HG02610 (cell line): ENCODE measurements around the gene TMEM235.
A peak's percentile ranks its signal among the peaks of the same experiment; 100 is the strongest.
"Not testable (repeated sequence)": the region's sequence is repeated elsewhere in the genome, so short reads cannot be mapped to it uniquely, and the experiment has no call there.

ENCODE experiments used
- ATAC-seq: cut with Tn5 transposase; IDR thresholded peaks from one replicate; pipeline ENCODE4 v1.9.1; 2021; ENCODE audit warnings: mild to moderate bottlenecking, moderate library complexity; ENCODE audit not compliant: unreplicated experiment

The TMEM235 gene

GRCh38 chr17:78237401-78238012, 6.1 kb downstream of the TMEM235 start:
- ATAC-seq = no peak

DNA sequence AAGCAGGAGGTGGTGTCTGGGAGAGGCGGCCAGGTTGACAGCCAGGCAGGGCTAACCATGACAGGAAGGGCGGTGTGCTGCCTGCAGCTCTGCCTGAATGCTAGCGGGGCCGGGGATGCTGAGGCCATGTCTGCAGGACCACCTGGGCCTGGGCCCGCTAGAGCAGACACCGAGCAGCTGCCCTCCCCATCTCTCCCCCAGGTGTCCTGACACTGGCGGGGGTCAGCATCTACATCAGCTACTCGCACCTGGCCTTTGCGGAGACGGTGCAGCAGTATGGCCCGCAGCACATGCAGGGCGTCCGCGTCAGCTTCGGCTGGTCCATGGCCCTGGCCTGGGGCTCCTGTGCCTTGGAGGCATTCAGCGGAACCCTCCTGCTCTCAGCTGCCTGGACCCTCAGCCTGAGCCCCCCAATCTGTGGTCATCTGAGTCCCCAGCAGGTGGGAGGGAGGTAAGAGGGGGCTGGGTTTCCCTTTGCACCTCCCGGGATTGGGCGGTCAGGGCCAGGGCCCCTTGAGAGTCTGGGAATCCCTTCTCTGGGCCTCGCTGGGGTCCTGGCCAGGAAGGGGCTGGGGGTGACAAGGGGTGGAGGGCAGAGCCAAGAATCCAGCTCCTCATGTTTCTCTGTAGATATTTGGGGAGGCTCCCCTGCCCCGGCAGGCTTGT, 7.5 kb downstream of the TMEM235 start:
- no peak for ATAC-seq

DNA sequence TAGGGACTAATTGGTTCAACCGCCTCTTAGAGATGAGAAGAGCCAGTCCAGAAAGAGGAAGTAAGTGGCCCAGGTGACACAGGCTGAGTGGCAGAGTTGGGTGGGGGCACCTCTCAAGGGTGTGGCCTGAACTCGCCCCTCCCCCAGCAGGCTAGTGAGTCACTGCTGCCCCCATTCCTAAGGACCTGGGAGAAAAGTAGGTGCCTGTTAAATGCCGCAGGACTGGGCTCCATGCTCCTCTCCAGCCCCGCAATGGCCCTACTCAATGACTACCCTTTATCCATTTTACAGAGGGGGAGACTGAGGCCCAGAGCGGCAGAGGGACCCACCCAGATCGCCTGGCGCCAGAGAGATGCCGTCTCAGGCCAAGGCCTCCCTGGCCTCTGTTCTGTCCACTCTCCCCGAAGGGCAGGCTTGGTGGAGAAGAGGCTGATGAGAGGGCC, 8.1 kb downstream of the TMEM235 start:
- ATAC-seq = no peak

DNA sequence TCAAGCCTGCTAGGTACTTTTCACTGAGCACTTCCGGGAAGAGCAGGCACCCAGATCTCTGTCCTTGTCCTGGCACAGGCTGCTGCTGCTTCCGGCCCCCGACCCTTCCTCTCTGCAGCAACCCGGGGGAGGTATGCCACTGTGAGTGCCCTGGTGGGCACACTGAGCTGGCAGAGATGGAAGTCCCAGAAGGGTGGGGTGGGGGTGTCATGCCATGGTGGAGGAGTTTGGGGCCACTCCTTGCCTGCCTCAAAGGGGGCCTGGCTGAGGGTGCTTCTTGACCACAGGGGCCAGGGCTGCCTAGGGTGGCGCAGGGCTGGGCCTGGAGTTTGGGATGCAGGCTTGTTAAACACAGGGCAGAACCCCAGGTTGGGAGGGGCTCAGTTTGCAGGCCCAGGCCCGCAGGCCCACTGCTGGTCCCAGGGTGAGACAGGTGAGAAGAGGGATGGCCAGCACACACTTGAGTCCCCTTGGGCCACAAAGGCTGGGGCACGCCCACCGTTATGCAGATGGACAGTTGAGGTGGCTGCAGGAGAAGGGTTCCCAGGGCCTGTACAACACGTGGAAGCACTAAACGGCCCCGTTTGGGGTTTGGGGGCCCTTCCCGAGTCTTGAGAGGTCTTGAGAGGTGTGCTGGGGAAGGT, 8.7 kb downstream of the TMEM235 start:
- ATAC-seq = no peak

DNA sequence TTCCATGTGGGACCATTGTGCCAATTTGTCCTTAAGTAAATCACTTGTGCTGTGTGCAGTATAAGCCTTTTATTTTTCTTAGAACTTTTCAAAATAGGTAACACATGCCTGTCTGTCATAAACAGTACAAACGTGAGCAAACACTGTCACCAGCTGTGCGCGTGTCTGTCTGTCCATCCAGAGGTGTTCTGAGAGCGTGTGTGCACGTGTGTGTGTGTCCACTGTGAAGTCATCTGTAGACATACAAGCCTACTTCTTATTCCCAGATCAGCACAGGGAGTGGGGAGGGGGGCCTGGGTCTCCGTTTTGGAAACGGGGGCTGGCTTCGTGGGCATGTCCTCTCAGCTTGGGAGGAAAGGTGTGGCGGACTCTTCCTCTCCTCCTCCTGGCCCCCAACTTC, 9.4 kb downstream of the TMEM235 start:
- ATAC-seq = no peak

DNA sequence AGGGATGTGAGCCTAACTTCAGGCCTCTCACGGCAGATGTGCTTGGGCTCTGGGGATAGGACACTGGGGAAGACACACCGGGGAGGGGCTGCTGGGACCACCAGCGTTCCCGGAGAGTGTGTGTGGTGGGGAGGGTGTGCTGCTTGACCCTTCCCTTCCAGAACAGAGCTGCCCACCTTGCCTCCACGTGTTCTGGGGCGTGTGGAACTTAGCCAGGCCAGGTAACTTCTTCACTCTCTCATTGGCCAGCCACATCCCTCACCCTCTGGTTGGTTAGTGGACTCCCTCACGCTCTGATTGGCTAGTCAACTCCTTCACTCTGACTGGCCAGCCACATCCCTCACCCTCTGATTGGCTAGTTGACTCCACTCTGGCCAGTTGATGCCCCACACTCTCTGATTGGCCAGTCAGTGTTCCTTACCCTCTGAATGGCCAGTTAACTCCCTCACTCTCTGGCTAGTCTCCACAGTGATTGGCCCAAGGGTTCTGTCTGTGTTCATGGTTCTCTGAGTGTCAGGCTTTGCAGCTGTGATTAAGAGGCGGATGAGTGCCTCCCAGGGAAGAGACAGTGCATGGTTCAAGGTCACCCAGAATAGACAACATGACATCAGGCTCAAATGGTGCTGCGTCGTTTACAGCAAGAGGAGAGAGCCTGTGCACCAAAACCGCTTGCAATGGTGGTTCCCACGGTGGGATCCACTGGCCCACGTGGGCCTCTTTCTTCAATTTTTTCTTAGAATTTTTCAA, 10.0 kb downstream of the TMEM235 start:
- ATAC-seq = no peak

DNA sequence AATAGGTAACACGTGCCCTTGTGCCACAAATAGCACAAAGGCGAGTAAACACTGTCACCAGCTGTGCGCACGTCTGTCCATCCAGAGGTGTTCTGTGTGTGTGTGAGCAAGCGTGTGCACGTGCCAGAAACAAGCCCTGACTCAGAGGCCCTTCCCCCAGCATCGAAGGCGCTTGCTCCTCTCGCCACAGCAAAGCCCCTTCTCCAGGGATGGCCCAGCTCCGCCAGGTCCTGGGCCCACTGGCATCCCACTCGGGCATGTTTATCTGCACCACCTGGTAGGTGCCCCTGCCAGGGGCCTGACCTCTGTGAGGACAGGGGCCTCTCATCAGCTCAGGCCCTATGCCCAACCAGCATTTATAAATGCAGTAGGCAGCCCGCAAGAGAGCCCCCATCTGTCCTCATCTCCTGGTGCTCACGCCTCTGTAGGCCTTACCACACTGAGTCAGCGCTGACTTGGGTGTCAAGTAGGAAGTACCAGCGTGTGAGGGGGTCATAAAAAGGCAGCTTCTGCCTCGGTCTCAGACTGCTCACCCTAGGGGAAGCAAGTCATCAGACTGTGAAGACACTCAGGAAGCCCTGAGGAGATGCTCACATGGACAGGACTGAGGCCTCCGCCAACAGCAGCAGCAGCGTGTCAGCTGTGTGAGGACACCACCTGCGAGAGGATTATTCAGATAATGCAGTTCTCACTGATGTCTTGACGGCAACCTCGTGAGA, 10.8 kb downstream of the TMEM235 start:
- ATAC-seq = peak; percentile 54

- no peak for ATAC-seq
Measured at GRCh38 chr17:78247304-78247703, 15.9 kb downstream of the TMEM235 start.

- no peak for ATAC-seq
Measured at GRCh38 chr17:78248051-78248914, 16.9 kb downstream of the TMEM235 start.

GRCh38 chr17:78249074-78249817, 17.8 kb downstream of the TMEM235 start:
- ATAC-seq = no peak

- no peak for ATAC-seq
Measured at GRCh38 chr17:78249818-78250806, 18.7 kb downstream of the TMEM235 start.

GRCh38 chr17:78250891-78251772, 19.7 kb downstream of the TMEM235 start:
- no peak for ATAC-seq

GRCh38 chr17:78251773-78252103, 20.3 kb downstream of the TMEM235 start:
- no peak for ATAC-seq

- no peak for ATAC-seq
Measured at GRCh38 chr17:78252111-78252634, 20.7 kb downstream of the TMEM235 start.

DNA sequence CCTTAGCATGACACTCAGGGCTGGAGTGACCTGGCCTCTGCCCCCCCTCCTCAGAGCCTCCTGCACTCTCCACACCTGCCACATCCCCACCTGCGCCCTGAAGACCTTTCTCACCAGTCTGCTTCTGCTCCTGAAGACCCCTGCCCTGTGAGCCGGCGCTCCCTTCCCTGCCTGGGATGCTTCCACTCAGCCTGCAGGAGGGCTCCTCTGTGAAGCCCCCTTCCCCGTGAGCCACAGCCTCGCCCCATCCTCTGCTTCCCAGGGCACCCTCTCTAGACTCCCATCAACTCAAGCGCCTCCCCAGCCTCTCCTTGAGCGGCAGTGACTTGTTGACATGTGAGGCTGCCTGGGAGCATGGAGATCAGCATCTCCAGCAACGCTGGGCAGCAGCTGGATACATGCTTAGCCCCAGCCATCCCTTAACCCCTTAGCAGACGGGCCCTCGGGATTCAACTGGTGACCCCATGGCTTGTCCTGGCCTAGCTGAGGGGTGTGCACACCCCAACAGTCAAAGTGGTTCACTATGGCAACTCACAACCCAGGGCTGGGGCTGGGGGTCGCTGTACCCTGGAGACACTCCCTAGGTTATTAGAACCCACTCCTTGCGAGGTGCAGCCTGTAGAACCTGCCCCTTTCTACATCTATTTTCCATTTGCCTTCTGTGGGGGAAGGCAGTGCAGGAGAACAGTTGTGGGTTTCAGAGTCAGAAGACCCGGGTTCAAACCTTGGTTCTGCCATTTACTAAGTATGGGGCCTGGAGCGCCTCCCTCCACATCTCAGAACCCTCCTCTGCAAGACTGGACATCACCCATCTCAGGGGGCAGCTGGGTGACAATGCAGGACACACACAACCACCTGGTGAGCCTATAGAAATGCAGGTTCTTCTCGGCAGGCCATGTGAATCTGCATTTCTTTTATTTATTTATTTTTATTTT, 21.5 kb downstream of the TMEM235 start:
- no peak for ATAC-seq

- ATAC-seq = not testable (repeated sequence)
Measured at GRCh38 chr17:78253636-78253945, 22.2 kb downstream of the TMEM235 start.
